HG03565 (cell line): Measurements from ENCODE around the gene CORO2B.
"Not testable (repeated sequence)": the region's sequence is repeated elsewhere in the genome, so short reads cannot be mapped to it uniquely, and the experiment has no call there.

ENCODE experiments used
- ATAC-seq: cut with Tn5 transposase; IDR thresholded peaks from one replicate; pipeline ENCODE4 v1.9.1; 2021; ENCODE audit warnings: mild to moderate bottlenecking, moderate library complexity; ENCODE audit not compliant: unreplicated experiment

The CORO2B gene

DNA sequence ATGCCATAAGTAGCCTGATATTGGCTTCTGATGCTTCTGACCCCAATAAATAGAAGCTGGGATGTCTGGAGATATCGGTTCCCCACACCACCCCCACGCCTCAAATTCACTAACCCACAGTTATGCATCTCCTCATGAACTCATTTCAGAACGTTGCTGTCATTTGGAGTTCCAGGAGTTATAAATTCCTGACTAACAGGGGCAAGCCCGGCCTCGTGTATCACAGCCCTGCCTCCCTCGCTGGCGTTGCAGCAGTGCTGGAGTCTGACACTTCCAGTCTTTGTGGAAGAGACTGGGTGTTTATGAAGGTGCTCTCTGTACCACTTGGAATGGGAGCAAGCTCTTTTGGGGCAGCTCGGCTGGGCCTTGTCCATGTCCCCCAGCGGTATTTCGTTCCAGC is 140.9 kb downstream of the CORO2B start:
- ATAC-seq = no peak

DNA sequence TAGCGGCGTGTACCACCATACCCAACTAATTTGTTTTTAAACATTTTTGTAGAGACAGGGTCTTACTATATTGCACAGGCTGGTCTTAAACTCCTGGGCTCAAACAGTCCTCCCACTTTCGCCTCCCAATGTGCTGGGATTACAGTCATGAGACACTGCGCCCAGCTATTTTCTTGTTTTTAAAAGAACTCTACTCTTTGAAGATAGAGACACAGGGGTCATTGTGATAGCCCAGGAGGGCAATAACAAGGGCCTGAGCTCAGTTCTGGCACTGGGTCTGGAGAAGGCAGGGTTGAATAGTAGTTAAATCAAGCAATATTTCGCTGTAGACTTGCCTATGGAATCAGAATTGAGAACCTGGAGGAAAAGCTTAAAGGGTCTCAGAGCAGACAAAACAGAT is 143.1 kb downstream of the CORO2B start:
- no peak for ATAC-seq

DNA sequence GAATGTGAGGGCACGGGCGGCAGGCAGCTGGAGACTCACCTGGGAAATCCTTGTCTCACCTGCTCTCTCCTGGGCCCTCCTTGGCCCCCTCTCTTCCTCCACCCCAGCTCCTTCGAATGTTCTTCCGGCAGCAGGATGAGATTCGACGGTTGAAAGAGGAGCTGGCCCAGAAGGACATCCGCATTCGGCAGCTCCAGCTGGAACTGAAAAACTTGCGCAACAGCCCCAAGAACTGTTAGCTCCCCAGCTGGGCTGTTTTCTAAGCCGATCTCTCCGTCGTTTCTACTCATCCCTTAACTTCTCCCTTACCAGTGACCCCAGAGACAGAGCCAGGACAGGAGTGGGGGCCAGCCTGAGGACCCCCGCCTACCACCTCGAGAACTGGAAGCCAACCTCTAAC is 146.9 kb downstream of the CORO2B start:
- no peak for ATAC-seq

DNA sequence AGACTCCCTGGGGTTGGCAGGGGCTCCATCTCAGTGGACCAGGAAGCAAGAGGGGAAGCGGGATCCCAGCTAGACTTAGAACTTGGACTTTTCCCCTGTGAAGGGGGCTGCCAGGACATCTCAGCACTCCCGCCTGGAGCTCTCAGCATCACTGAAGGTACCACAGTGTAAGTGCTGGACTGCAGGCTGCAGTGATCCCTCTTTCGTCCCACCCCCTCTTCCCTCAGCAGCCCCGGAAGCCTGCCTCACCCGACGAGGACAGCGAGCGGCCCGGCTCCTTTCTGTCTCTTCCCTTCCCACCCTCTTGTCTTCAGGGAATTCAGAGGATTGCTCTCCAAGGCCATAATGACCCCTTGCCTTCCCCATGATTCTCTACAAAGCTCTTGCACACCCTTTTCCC is 147.5 kb downstream of the CORO2B start:
- no peak for ATAC-seq

DNA sequence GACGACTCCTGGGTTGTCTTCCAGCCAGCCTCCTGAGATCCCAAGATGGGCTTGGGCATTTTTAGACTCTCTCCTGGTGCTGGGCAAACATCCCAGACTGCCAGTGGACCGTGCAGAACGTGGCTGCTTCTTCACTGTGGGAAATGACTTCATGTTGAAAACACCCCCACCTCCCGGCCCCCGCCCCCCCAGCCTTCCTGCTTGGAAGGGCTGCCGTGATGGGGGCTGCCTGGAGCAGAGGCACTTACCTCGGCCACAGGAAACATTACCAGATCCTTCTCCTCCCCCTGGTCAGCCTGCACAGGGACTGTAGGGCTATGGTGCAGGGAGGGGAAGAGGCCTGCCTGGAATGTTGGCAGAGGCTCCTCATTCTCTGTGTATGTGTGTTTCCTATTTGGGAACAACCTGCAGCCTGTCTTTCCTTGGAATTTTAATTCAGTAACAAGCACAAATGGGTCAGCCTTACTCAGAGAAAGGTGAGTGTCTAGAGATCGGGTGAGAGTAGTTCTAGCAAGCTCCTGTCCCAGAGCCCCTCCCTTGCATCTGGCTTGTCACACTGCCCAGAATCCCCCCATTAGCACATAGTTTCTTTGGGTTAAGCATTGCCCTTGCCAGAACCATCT is 151.1 kb downstream of the CORO2B start:
- ATAC-seq = no peak

DNA sequence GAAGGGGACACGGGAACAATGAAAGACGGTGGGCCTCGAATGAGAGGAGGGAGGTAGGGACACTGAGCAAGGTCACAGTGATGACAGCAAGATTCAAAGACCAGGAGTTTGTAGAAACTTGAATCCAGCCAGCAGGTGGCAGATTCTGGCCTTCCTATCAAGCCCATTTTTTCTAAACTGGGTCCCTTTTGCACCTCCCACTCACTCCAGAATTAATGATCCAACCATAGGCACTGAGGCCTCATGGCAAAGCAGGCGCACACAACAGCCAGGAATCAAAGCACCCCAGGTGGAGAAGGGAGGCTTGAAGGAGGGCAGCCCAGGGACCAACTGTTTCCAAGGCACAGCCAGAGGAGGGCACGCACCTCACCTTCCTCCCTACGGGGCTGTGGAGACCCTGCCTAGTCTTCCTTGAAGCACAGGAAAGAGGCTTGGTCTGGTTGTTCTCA is 151.7 kb downstream of the CORO2B start:
- ATAC-seq = no peak

DNA sequence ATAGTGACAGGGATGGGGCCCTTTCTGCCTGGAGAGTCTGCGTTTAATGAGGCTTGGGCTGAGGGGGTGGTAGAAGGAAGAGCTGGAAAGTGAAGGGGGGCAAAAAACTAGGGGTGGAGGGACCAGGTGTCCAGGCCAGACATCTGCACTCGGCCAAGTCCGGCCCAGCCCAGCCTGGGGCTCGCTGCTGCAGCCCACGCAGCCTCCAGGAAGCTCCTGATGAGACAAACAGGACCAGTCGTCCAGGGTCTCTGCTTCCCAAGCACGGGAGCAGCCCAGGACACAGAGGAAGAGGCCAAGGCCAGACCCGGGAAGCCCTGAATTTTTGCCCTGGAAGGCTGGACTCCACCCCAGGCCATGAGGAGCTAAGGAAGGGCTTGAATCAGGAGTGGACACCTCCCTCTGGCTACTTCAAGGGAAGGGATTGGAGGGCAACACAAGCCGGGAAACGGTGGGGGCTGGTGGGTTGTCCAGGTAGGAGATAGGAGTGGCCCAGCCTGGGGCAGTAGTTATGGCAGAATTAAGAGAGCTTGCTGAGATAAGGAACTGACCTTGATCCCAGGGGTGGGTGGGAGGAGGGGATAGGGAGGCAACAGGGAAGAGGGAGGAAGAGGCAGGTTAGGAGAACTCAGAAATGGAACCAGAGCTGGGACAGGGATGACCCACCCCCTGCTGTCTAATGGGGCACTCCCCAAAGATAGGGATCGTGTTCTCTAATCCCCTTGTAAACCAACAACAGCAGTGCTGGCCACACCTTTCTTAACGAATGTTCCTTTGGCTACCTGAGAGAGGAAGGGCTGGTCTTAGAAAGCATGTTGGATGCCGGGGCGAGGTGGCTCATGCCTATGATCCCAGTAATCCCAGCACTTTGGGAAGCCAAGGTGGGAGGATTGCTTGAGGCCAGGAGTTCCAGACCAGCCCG is 152.4 kb downstream of the CORO2B start:
- no peak for ATAC-seq

DNA sequence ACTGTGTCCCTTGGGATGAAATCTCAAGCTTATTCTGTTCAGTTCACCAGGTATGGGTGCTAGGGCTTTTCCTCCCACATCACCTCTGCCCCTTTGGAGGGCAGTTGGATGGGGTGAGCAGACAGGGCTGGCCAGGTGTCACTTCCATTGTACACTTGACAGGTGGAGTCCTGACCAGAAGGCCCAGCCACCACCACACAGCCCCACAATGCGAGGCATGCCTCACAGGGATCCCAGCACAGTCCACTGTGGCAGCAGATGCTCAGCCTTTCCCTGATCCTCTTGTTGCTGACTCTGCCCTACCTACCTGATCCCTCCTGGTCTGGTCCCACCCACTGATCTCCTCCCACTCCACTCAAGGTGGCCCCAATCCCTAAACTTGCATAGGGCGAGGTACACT is 153.7 kb downstream of the CORO2B start:
- ATAC-seq = no peak

DNA sequence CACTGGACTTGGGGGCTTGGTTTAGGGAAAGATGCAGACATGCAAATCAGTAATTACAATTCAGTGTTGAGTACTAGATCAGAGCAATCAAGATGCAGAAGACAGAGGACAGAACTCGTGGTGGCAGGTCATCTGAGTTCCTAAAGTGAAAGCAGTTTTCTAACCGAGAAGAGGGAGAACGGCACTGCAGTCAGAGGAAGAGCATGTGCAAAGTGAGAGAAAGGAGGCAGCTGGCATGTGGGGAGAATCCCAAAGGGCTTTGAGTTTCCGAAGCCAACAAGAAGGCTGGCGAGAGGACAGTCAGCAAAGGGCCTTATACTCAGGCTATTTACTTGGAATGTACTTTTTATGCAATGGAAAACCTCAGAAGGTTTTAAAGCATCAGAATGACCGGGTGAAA is 154.9 kb downstream of the CORO2B start:
- no peak for ATAC-seq

DNA sequence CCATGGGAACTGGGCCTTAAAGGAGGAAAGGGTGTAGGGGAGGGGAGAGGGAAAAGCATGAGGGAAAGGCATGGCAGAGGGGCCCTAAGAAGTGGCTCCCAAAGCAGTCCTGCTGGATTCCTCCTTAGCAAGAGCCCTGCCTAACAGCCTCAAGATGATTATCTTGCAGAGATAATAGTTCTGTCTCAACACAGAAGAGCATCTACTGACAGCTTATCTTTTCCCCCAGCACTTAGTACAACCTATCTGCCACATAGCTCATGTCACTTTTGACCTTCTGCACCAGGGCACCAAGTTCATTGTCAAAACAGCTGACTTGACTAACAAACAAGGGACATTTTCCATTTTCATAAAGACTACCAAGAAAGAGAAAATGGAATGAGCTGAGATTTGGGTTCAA is 155.6 kb downstream of the CORO2B start:
- no peak for ATAC-seq

DNA sequence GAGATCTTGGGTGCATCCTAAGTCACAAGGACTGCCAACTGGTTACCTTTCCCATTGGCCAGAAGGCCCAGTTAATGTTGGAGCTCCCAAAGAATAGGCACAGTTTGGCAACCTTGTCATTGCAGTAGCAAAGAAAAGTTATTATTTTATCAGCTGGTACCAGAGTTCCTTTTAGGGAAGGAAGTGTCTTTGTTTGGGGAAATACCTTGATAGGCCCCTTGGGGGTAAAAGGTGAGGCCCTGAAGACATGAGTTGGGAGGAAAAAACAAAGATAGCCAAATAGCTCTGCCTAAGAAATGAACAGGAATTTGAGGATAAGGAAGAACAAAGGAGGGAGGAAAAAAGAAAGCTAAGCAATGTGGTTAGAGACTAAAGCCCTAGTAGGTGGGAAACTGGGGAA is 156.1 kb downstream of the CORO2B start:
- ATAC-seq = no peak

DNA sequence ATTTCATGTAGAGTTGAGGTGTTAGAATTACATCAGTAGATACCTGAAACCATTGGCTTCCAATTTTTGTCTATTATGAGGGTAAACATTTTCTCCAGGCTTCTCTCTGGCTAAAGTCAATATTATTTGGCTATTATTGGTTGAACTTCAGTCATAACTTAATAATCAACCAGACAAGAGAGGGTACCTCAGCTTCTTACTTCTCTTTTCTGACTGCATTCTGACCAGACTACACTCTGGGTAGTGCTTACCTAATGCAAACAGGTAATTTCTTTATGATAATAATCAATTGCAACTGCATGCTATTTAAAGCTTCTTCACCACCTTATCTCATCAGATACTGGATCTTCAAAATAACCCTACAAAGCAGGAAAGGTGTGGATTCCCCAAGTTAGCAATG is 156.8 kb downstream of the CORO2B start:
- no peak for ATAC-seq

DNA sequence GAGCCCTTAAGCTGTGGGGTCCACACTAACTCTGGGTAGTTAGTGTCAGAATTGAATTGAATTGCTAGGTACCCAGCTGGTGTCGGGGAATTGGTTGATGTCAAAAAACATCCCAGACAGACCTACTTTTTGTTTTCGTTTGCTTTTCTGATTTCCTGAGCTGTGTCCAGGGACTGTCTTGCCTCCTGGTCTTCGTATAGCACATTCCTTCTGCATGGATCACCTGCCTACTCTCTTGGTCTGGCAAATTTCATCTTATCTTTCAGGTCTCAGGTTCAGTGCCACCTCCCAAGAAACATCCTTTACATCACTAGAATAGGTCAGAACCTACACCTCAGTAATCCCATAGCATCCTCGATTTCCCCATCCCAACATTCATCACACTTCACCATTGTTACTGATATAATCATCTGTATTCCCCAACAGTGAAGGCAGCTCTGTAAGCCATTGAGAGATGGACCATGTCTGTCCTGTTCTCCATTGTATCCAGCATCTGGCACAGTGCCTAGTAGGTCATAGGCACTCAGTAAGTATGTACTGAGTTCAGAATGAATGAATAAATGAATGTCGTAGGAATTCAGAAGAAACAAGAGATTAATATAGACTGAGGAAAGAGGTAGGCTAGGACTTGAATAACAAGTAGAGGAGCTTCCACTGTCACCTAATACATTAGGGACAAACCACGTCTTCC is 160.7 kb downstream of the CORO2B start:
- ATAC-seq = no peak

DNA sequence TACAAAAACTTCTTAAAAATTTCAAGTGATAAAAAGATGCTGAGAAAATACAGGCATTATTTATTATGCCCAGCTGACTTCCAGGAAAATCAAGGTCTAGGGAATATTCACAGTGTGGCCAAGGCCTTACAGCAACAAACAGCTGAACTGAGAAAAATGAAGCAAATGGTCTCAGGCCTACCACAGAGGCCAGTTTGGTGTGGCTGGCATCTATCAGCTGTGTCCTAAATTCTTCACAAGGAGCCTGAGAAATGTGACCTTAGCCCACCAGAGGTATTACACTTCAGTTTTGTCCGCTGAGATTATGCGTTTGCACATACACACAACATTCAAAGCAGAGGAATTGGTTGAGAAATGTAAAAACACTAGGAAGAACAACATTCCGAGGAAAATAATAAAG is 164.5 kb downstream of the CORO2B start:
- ATAC-seq = no peak

DNA sequence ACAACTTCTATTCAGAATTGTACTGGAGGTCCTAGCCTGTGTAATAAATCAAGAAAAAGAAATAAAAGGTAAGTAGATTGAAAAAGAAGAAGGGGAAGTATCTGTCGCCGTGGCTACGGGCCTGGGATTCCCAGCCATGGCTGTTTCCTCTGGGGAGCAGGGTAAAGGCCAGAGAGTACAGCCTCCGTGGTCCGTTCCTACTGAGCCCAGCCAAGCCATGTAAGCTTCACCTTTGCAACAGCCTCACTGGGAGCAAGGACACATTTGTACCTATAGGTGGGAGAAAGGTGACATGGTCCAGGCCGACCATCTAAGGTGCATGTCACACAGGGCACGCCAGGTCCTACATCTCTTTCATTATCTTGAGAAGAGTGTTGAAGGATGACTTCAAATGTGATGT is 170.6 kb downstream of the CORO2B start:
- ATAC-seq = no peak

DNA sequence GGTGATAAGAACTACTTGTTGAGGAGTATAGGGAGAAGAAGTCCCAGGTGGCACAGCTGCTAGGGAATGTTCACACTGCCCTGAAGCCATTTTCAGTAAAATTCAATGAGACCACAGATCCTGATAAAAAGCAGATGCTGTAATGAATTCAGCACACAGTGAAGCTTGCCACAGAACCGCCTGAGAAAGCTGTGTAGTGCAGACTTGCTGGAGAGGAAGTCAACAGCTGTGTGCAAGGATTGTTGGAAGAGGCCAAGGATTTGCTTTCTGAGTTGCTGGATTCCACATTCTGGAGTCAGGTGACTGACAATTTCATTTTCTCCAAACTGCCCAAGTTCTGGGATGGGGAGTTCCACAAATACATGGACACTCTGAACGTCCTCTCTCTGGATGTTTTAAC is 171.0 kb downstream of the CORO2B start:
- no peak for ATAC-seq

DNA sequence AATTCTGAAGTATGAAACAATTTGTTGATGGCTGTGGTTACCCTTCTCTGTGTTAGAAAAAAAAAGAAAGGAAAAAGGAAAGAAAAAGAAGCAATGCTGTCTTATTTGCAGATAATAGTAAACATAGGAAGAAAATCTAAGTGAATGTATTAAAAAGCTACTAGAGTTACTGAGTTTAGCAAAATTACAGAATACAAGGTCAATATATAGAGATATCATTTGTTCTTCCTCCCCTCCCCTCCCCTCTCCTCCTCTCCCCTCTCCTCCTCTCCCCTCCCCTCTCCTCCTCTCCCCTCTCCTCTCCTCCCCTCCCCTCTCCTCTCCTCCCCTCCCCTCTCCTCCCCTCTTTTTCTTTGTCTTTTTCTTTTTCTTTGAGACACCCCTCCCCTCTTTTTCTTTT is 172.8 kb downstream of the CORO2B start:
- ATAC-seq = no peak

DNA sequence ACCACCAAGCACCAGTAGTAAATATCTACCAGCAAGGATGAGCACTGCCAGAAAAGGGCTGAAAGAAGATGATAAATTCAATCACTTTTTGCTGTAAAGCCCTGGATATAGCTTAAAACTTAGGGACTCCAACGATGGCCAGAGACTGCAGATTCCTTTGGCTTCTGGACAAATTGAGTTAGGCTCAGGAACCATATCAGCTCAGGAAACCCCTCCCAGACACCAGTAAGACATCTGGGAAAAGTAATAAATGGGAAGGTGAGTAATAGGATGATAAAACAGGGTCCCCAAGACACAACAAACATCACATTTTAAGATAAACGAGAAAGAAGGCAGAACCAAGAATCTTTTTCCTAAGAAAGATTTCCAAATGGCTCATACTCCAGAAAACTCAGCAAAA is 176.9 kb downstream of the CORO2B start:
- no peak for ATAC-seq

DNA sequence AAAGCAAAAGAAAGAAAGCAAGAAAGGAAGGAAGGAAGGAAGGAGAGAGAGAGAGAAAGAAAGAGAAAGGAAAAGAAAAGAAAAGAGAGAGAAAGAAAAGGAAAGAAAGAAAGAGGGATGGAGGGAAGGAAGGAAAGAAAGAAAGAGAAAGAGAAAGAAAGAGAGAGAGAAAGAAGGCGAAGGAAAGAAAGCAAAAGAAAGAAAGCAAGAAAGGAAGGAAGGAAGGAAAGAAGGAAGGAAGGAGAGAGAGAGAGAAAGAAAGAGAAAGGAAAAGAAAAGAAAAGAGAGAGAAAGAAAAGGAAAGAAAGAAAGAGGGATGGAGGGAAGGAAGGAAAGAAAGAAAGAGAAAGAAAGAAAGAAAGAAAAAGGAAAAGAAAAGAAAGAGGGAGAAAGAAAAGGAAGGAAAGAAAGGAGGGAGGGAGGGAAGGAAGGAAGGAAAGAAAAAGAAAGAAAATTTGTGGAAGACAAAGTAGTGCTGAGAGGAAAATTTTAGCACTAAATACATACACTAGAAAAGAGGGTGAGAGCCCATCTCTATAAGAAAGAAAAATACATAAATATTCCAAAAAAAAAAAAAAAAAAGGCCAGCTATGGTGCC is 181.3 kb downstream of the CORO2B start:
- ATAC-seq = not testable (repeated sequence)

DNA sequence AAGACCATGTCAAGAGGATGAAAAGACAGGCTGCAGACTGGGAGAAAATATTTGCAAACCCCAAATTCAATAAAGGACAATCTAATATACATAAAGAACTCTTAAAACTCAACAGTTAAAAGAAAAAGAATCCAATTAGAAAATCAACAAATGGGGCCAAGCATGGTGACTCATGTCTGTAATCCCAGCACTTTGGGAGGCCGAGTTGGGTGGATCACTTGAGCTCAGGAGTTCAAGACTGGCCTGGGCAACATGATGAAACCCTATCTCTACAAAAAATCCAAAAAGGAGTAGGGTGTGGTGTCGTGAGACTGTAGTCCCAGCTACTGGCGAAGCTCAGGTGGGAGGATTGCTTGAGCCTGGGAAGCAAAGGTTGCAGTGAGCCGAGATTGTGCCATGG is 184.3 kb downstream of the CORO2B start:
- ATAC-seq = no peak

DNA sequence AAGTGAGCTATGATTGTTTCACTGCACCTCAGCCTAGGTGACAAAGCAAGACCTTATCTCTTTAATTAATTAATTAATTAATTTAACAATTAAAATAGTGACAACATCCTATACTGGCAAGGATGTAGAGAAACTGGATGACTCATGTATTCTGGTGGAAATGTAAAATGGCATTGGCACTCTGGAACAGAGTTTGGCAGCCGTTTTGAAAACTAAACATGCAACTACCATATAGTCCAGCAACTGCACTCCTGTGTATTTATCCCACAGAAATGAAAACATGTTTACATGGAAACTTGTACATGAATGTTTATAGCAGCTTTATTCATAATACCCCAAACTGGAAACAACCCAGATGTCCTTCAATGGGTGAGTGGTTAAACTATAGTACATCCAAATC is 185.3 kb downstream of the CORO2B start:
- ATAC-seq = no peak
